HG03025 (cell line): Measurements from ENCODE around the gene ARL3.

Source experiments
- ATAC-seq: cut with Tn5 transposase; IDR thresholded peaks from one replicate; pipeline ENCODE4 v1.9.1; 2021; ENCODE audit warnings: mild to moderate bottlenecking, moderate library complexity; ENCODE audit not compliant: unreplicated experiment, low FRiP score

Gene ARL3

GRCh38 chr10:102643336-102644065 lies 70.7 kb downstream of the ARL3 start:
- ATAC-seq, result no peak

GRCh38 chr10:102642736-102643335 lies 71.4 kb downstream of the ARL3 start:
- no peak for ATAC-seq

GRCh38 chr10:102641880-102642735 lies 72.1 kb downstream of the ARL3 start:
- peak; percentile 42 for ATAC-seq

DNA sequence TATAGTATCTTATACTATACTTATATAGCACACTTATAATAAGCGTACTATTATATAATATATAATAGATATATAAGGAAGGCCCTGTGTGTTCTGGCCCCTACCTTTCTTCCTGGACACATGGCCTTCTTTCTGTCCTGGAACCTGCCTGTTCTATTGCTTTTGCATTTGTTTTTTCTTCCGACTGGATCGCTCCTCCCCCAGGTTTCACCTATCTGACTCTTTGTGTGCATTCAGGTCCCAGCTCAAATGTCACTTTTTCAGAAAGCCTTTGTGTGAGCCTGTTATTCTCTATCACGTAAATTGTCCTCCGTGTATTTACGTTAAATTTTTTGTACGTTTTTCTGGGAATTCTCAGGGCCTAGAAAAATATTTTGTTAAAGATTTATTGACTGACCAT lies 72.8 kb downstream of the ARL3 start:
- no peak for ATAC-seq

- ATAC-seq, result no peak
These were observed 74.7 kb downstream of the ARL3 start for GRCh38 chr10:102639537-102639936.

GRCh38 chr10:102635377-102635776 lies 78.8 kb downstream of the ARL3 start:
- no peak for ATAC-seq

- ATAC-seq, result no peak
These were observed 79.5 kb downstream of the ARL3 start for GRCh38 chr10:102634686-102635085.

- no peak for ATAC-seq
These were observed 80.3 kb downstream of the ARL3 start for GRCh38 chr10:102633848-102634247.

DNA sequence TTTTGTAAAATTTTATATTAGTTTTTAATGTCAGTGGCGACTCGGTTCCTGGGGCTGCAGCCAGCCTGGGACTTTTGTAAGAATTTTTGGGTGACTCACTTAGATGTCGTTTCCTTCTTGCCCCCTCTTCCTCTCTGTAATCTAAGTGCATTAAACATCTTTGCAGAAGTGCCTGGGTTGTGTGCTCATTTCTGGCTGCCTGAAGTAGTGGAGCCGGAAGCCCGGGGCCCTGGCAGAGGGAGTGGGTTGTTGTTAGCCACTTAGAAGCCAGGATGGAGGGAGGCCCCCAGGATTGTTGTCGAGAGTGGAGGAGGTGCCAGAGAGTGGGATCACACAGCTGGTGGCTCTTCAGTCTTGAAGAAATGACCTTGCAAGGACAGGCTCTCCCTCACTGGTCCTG lies 80.9 kb downstream of the ARL3 start:
- ATAC-seq, result no peak

- ATAC-seq, result no peak
These were observed 81.6 kb downstream of the ARL3 start for GRCh38 chr10:102632394-102633111.

DNA sequence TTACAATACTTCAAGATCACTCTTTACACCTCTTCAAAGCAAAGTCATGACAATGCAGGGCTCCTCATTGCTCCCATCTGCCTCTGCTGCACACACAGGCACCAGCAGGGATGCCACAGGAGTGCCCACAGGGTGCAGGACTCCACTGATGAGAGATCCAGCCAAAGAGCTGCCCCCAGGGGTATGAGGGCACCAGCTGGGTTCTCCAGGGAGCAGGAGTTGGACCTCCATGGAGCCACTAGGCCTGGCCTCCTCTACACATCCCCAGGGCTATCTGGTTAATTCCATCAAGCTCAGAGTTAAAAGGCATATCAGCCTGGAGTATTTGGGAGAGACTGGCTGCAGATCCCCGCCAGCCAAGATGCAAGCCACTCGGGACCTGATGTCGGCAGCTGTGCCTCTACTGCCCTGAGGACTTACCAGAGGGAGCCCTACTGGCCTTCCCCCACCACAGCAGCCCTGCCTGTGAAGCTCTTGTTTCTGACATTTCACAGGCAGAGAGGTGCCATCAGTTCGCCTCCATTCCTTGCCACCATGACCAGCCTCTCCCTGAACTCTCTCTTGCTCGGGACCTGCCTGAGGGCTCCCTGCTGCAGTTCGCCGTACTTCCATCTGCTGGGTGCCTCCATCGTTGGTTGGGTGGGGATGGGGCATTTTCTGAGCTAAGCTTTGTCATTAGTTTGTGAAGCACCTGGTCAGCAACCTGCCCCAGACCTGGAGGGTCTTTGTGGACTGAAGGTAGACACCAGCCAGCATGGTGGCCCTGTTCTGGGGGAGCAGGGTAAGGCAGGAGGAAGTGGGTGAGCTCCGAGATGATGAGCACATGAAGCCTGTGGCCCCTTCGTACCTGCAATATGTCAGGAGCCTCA lies 82.4 kb downstream of the ARL3 start:
- no peak for ATAC-seq

GRCh38 chr10:102630663-102631062 lies 83.5 kb downstream of the ARL3 start:
- no peak for ATAC-seq

- no peak for ATAC-seq
These were observed 84.3 kb downstream of the ARL3 start for GRCh38 chr10:102629661-102630614.

GRCh38 chr10:102628451-102628911 lies 85.7 kb downstream of the ARL3 start:
- ATAC-seq, result no peak

- ATAC-seq, result no peak
These were observed 86.4 kb downstream of the ARL3 start for GRCh38 chr10:102627736-102628293.

GRCh38 chr10:102627291-102627735 lies 86.9 kb downstream of the ARL3 start:
- ATAC-seq, result no peak

- no peak for ATAC-seq
These were observed 88.0 kb downstream of the ARL3 start for GRCh38 chr10:102626026-102626685.
